Measurements from ENCODE around the gene PNMA6E.

DNA sequence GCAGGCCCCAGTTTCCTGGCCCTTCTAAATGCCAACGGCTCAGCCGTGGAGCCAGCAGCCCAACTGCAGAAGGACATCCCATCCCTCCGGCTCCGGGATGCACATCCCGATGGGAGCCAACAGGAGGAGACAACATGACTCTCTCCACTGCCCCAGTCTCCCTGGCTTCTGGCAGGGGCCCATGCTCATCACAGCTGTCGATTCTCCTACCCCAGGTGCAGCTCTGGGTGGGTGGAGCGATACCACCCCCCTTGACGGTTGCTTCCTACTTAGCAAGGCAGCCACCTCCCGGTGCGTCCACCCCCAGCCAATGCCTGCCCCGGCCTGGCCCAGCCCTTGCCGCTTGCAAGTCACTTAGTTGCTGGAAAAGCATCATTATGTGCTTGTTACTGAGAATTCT, 47.7 kb downstream of the PNMA6E start:
- TF ChIP-seq, protein P1, sequence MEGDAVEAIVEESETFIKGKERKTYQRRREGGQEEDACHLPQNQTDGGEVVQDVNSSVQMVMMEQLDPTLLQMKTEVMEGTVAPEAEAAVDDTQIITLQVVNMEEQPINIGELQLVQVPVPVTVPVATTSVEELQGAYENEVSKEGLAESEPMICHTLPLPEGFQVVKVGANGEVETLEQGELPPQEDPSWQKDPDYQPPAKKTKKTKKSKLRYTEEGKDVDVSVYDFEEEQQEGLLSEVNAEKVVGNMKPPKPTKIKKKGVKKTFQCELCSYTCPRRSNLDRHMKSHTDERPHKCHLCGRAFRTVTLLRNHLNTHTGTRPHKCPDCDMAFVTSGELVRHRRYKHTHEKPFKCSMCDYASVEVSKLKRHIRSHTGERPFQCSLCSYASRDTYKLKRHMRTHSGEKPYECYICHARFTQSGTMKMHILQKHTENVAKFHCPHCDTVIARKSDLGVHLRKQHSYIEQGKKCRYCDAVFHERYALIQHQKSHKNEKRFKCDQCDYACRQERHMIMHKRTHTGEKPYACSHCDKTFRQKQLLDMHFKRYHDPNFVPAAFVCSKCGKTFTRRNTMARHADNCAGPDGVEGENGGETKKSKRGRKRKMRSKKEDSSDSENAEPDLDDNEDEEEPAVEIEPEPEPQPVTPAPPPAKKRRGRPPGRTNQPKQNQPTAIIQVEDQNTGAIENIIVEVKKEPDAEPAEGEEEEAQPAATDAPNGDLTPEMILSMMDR (IDR thresholded peaks at IDR 0.05; ENCODE audit: low read depth, low read length), result no peak
- TF ChIP-seq, protein P2, sequence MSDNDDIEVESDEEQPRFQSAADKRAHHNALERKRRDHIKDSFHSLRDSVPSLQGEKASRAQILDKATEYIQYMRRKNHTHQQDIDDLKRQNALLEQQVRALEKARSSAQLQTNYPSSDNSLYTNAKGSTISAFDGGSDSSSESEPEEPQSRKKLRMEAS (IDR thresholded peaks at IDR 0.05; ENCODE audit: low read depth, low read length), result no peak
- TF ChIP-seq POLR2A (IDR thresholded peaks at IDR 0.05; ENCODE audit: extremely low read depth, insufficient read length) (no peak), MYC (IDR thresholded peaks at IDR 0.05; ENCODE audit: low read depth, low read length) (no peak)
